Measurements from ENCODE around the gene NECTIN1.
A peak's percentile ranks its signal among the peaks of the same experiment; 100 is the strongest.

NECTIN1 gene

GRCh38 chr11:119728651-119729580, at the start of gene NECTIN1:
Gene NECTIN1 (minus strand): TSS chr11:119729200. CDS start chr11:119728553, 647 bp downstream.
- peak; percentile 73 for DNase-seq

- no peak for DNase-seq
Measured at GRCh38 chr11:119778391-119779194, 49.6 kb upstream of the NECTIN1 start.

- DNase-seq, result no peak
Measured at GRCh38 chr11:119777940-119778339, 48.9 kb upstream of the NECTIN1 start.

- DNase-seq, result no peak
Measured at GRCh38 chr11:119776651-119777050, 47.7 kb upstream of the NECTIN1 start.

- no peak for DNase-seq
Measured at GRCh38 chr11:119776031-119776636, 47.1 kb upstream of the NECTIN1 start.

GRCh38 chr11:119774172-119774763, 45.3 kb upstream of the NECTIN1 start:
- no peak for DNase-seq

- DNase-seq, result no peak
Measured at GRCh38 chr11:119772641-119773415, 43.8 kb upstream of the NECTIN1 start.

GRCh38 chr11:119772076-119772475, 43.1 kb upstream of the NECTIN1 start:
- no peak for DNase-seq

GRCh38 chr11:119771172-119771770, 42.3 kb upstream of the NECTIN1 start:
- no peak for DNase-seq

- no peak for DNase-seq
Measured at GRCh38 chr11:119765628-119766027, 36.6 kb upstream of the NECTIN1 start.

- DNase-seq, result no peak
Measured at GRCh38 chr11:119764108-119764868, 35.3 kb upstream of the NECTIN1 start.

GRCh38 chr11:119763071-119763728, 34.2 kb upstream of the NECTIN1 start:
- no peak for DNase-seq

GRCh38 chr11:119759747-119760412, 30.9 kb upstream of the NECTIN1 start:
- DNase-seq, result no peak

GRCh38 chr11:119759324-119759723, 30.3 kb upstream of the NECTIN1 start:
- DNase-seq, result no peak

GRCh38 chr11:119758291-119758690, 29.3 kb upstream of the NECTIN1 start:
- no peak for DNase-seq

GRCh38 chr11:119757378-119757777, 28.4 kb upstream of the NECTIN1 start:
- DNase-seq, result no peak

- no peak for DNase-seq
Measured at GRCh38 chr11:119756169-119756865, 27.3 kb upstream of the NECTIN1 start.

GRCh38 chr11:119755356-119756071, 26.5 kb upstream of the NECTIN1 start:
- no peak for DNase-seq

Measured in SHP77 treated with DMSO at 0.1 percent for 48 hours (cell line).